ENCODE results near the gene TLE1.
A peak's percentile ranks its signal among the peaks of the same experiment; 100 is the strongest.

The TLE1 gene

GRCh38 chr9:81720450-81721086 is 31.2 kb upstream of the TLE1 start:
- H3K4me3 ChIP-seq (replicated peaks in 1 of 2; ENCODE audit: low read depth in 2 of 2, low read length in 2 of 2): no peak overlapping the region
- no peak for DNase-seq (ENCODE audit: low read depth in 2 of 2)

GRCh38 chr9:81719972-81720371 is 30.6 kb upstream of the TLE1 start:
- TF ChIP-seq CTCF (IDR thresholded peaks at IDR 0.05; ENCODE audit: low read depth, low read length): no peak
- DNase-seq (ENCODE audit: low read depth in 2 of 2): no peak
- no peak overlapping the region for H3K4me3 ChIP-seq (replicated peaks in 1 of 2; ENCODE audit: low read depth in 2 of 2, low read length in 2 of 2)

More at GRCh38 chr9:81720450-81721086, 31.2 kb upstream of the TLE1 start:
- no peak for TF ChIP-seq CTCF (IDR thresholded peaks at IDR 0.05; ENCODE audit: low read depth, low read length)

- DNase-seq (ENCODE audit: low read depth in 2 of 2): no peak
- no peak overlapping the region for H3K4me3 ChIP-seq (replicated peaks in 1 of 2; ENCODE audit: low read depth in 2 of 2, low read length in 2 of 2)
- no peak for TF ChIP-seq CTCF (IDR thresholded peaks at IDR 0.05; ENCODE audit: low read depth, low read length)
These were observed 28.9 kb upstream of the TLE1 start for GRCh38 chr9:81718244-81718643.

- no peak for TF ChIP-seq CTCF (IDR thresholded peaks at IDR 0.05; ENCODE audit: low read depth, low read length)
- DNase-seq (ENCODE audit: low read depth in 2 of 2): no peak
- no peak overlapping the region for H3K4me3 ChIP-seq (replicated peaks in 1 of 2; ENCODE audit: low read depth in 2 of 2, low read length in 2 of 2)
These were observed 28.4 kb upstream of the TLE1 start for GRCh38 chr9:81717747-81718077.

- no peak for DNase-seq (ENCODE audit: low read depth in 2 of 2)
- no peak overlapping the region for H3K4me3 ChIP-seq (replicated peaks in 1 of 2; ENCODE audit: low read depth in 2 of 2, low read length in 2 of 2)
- TF ChIP-seq CTCF (IDR thresholded peaks at IDR 0.05; ENCODE audit: low read depth, low read length): no peak
These were observed 27.9 kb upstream of the TLE1 start for GRCh38 chr9:81717061-81717746.

- peak in 1 of 2 donors; percentile 43 for DNase-seq (ENCODE audit: low read depth in 2 of 2)
- H3K4me3 ChIP-seq (replicated peaks in 1 of 2; ENCODE audit: low read depth in 2 of 2, low read length in 2 of 2): no peak overlapping the region
- no peak for TF ChIP-seq CTCF (IDR thresholded peaks at IDR 0.05; ENCODE audit: low read depth, low read length)
These were observed 27.1 kb upstream of the TLE1 start for GRCh38 chr9:81716409-81716808.

All from cardiac fibroblast (primary cell).